ENCODE measurements around the gene MADCAM1.

MADCAM1 gene

GRCh38 chr19:538641-539428 is 42.5 kb downstream of the MADCAM1 start:
- DNase-seq (ENCODE audit: extremely low read depth, insufficient read length) = no peak
- H3K4me3 ChIP-seq (replicated peaks; ENCODE audit: low read depth, low read length) = no peak overlapping the region
- no peak for TF ChIP-seq CTCF (IDR thresholded peaks at IDR 0.05; ENCODE audit: insufficient read depth, low read length, poor library complexity, severe bottlenecking)
- no peaks in the 10 kb centered on the region for H3K27me3 ChIP-seq (replicated peaks; ENCODE audit: control insufficient read depth, insufficient read depth, low read length)
- peaks cover 13% of the 10 kb centered on the region for H3K36me3 ChIP-seq (ENCODE audit: control insufficient read depth, insufficient read depth, low read length)

- DNase-seq (ENCODE audit: extremely low read depth, insufficient read length) = no peak
- Histone ChIP-seq H3K36me3 (ENCODE audit: control insufficient read depth, insufficient read depth, low read length) (peaks cover 13% of the 10 kb centered on the region), H3K27me3 (replicated peaks; ENCODE audit: control insufficient read depth, insufficient read depth, low read length) (no peaks in the 10 kb centered on the region), H3K4me3 (replicated peaks; ENCODE audit: low read depth, low read length) (no peak overlapping the region)
- no peak for TF ChIP-seq CTCF (IDR thresholded peaks at IDR 0.05; ENCODE audit: insufficient read depth, low read length, poor library complexity, severe bottlenecking)
Observed at GRCh38 chr19:539429-540030, 43.2 kb downstream of the MADCAM1 start.

GRCh38 chr19:540867-541637 is 44.8 kb downstream of the MADCAM1 start:
- DNase-seq (ENCODE audit: extremely low read depth, insufficient read length) = no peak
- no peak for TF ChIP-seq CTCF (IDR thresholded peaks at IDR 0.05; ENCODE audit: insufficient read depth, low read length, poor library complexity, severe bottlenecking)
- peaks cover 13% of the 10 kb centered on the region for H3K36me3 ChIP-seq (ENCODE audit: control insufficient read depth, insufficient read depth, low read length)
- no peak overlapping the region for H3K4me3 ChIP-seq (replicated peaks; ENCODE audit: low read depth, low read length)
- no peaks in the 10 kb centered on the region for H3K27me3 ChIP-seq (replicated peaks; ENCODE audit: control insufficient read depth, insufficient read depth, low read length)

GRCh38 chr19:541699-542098 is 45.4 kb downstream of the MADCAM1 start:
- no peak for DNase-seq (ENCODE audit: extremely low read depth, insufficient read length)
- H3K36me3 ChIP-seq (ENCODE audit: control insufficient read depth, insufficient read depth, low read length) = peaks cover 9% of the 10 kb centered on the region
- no peaks in the 10 kb centered on the region for H3K27me3 ChIP-seq (replicated peaks; ENCODE audit: control insufficient read depth, insufficient read depth, low read length)
- TF ChIP-seq CTCF (IDR thresholded peaks at IDR 0.05; ENCODE audit: insufficient read depth, low read length, poor library complexity, severe bottlenecking) = no peak
- H3K4me3 ChIP-seq (replicated peaks; ENCODE audit: low read depth, low read length) = no peak overlapping the region

GRCh38 chr19:542173-542866 is 46.0 kb downstream of the MADCAM1 start:
- Histone ChIP-seq H3K4me3 (replicated peaks; ENCODE audit: low read depth, low read length) (no peak overlapping the region), H3K36me3 (ENCODE audit: control insufficient read depth, insufficient read depth, low read length) (peaks cover 8% of the 10 kb centered on the region), H3K27me3 (replicated peaks; ENCODE audit: control insufficient read depth, insufficient read depth, low read length) (no peaks in the 10 kb centered on the region)
- no peak for DNase-seq (ENCODE audit: extremely low read depth, insufficient read length)
- TF ChIP-seq CTCF (IDR thresholded peaks at IDR 0.05; ENCODE audit: insufficient read depth, low read length, poor library complexity, severe bottlenecking) = no peak
